Pulmonary artery endothelial cell (primary cell): ENCODE results near the gene RPS6KA5. TPM values are rescaled to one million over a fixed set of nuclear protein-coding genes. Genes with fewer than 3 reads are reported as not detected.
"Not testable (repeated sequence)": the region's sequence is repeated elsewhere in the genome, so short reads cannot be mapped to it uniquely, and the experiment has no call there.

ENCODE experiments used
- DNase-seq: peaks from one replicate; pipeline ENCODE4 v3.0.0-alpha.2; 2011; ENCODE audit warnings: low read depth, low spot score
- total RNA-seq: library from RNA; depleted of rRNA; stranded (reverse); fragments of >200 nt; gene quantifications from 2 replicates; pipeline ENCODE4 v1.2.3, GENCODE V29; 2014

RPS6KA5 gene
- total RNA-seq, 1 donor from 2014 or later: 5.3 TPM

DNA sequence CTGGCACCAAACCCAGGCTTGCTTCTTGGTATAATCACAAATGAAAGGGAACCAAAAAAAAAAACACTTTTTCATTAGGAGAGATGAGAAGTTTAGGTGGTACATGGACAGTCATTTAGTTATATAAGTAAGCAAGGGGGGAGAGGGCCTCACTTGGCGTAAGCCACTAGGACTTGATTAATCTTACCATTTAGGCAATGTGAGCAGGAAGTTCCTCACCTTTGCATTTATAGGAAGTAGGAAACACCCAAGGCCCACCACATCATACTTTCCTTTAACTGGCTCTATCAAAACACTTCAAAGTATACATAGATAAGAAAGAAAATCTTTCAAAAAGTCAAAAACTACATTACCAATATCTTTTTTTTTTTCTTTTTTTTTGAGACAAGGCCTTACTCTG, 6.7 kb upstream of the RPS6KA5 start:
- no peak for DNase-seq

DNA sequence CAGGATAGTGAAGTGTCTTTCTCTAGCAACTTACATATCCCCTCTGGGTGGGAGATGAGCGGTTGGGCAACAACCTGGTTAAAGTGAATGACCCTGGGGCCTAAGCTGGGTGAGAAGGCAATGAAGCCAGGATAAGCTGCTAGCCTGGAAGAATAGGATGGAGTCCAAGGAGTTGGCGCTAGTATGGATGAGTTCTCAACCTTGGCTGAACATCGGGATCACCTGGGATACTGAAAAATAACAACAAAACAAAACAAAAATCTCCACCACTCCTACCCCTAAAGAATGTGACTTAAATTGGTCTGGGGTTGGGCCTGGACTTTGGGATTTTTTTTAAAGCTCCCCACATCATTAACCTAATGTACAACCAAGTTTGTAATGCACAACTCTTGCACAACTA, 4.8 kb upstream of the RPS6KA5 start:
- DNase-seq: no peak

DNA sequence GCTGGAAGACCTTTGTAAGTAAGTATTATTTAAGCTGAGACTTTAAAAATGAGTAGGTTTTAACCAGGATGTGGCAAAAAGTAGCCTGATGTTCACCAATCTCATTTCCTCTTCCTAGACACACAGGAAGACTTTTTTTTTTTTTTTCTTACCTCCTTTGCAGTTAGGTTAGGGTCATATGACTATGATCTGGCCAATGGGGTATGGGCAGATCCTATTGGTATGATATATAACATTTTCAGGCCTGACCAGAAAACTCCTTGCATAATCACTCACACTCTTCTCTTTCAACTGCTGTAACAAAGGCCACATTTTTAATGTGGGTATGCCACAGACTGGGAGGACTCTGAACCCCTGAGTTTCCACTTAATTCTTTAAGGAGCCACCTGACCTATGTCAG, 2.7 kb upstream of the RPS6KA5 start:
- DNase-seq: no peak

GRCh38 chr14:91062600-91062999, 2.2 kb upstream of the RPS6KA5 start:
- DNase-seq: no peak

DNA sequence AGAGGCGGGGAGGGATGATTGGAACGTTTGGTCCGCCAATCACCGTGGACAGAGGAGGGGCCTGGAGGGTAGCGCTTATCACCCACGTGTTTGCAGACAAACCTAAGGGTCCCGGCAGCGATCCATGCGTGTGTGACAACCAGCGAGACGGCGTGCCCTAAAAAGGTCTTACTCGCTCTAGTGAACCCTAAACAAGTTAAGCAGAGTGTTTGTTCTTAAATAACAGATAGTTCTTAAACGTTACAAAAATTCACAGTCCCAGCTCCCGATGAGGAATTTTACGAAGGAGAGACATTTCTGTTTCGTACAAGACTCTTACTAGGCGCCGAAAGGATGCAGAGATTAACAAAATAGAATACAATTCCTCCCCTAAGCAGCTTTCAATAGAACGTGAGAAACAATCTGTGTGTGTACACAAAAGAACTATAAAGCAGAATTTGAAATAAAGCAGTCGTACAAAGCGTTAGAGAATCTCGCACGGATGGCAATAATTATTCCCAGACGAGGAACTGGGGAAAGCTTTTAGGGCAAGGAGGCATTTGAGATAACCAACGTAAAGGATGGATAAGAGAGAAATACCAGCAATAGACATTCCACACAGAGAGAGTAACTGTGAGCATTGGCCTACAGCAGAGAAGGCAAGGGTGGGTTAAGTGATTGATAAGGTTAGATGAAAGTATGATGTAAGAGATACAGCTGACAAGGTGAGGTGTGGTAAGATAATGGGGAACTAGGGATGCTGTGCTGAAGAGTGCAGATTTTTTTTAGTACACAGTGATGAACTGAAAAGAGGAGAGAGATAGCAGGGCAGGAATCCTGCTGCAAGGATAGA, 831 bp upstream of the RPS6KA5 start:
- DNase-seq: no peak

DNA sequence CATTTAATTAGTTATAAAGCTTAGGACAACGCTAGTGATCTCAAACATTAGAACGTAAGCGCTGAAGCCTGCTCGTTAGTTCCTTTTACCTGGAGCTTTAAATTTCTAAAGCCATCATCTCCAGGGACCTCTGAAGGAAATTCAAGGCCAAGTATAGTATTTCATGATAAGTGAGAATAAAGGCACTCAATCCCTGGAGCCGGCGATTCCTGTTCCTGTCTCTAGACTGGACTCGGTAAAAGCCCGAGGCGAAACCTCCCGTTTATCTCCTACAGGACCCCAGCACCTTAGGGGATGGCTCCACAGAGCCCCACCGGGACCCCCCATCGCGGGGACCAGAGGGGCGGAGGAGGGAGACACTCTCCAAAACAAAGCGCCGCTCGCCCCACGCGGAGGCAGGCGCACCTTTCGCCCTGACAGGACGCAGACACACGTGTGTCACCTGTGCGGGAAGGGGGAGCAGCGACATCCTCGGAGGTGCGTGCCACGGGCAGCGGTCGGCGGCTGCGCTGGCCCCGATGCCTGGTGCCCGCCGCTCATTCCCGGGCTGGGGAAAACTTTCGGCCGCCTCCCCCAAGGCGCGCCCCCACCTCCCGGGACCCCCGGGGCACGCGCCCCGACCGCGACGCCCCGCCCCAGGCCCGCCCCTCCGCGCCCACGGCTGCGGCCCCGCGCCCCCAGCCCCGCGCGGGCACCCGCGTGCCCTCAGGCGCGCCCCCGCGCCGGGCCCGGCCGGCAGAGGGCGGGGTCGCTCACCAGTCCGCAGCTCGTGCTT, 678 bp downstream of the RPS6KA5 start:
- DNase-seq: no peak

GRCh38 chr14:91058042-91058581, 2.3 kb downstream of the RPS6KA5 start:
- DNase-seq: no peak

- DNase-seq: no peak
Measured at GRCh38 chr14:91056361-91056760, 4.1 kb downstream of the RPS6KA5 start.

DNA sequence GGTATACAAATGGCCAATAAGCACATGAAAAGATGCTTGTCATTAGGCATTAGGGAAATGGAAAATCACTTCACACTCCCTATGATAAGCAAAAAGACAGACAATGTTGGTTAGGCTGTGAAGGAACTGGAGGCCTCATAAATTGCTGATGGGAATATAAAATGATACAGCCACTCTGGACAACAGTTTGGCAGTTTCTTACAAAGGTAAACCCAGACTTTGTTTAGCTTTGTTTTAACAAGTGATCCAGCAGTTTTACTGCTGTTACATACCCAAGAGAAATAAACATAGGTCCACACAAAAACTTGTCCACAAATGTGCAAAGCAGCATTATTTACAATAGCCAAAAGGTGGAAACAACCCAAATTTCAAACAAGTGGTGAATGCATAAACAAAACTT, 5.4 kb downstream of the RPS6KA5 start:
- no peak for DNase-seq

GRCh38 chr14:91048676-91049075, 11.8 kb downstream of the RPS6KA5 start:
- DNase-seq: no peak

- DNase-seq: no peak
Measured at GRCh38 chr14:91048265-91048664, 12.2 kb downstream of the RPS6KA5 start.

GRCh38 chr14:91047174-91047753, 13.2 kb downstream of the RPS6KA5 start:
- no peak for DNase-seq

DNA sequence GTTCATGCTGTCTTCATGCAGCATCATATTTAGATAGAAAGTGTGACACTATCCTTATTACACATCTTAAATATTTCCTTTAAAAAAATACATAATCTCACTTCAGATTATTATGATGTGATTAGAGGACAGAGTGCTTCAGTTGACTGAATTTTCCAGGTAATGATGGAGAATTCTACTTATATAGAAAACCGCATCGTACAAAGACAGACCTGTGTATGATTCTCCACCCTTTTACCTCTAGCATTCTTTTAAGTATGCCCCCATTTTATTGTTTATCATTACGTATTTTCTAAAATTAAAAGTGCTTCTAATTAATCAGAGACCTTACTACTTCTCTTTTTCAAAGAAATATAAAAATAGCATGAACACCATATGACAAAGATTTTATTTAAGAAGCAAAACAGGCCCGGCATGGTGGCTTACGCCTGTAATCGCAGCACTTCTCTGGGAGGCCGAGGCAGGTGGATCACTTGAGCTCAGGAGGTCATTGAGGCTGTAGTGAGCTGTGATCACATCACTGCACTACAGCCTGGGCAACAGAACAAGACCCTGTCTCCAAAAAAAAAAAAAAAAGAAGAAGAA, 13.9 kb downstream of the RPS6KA5 start:
- DNase-seq: no peak

DNA sequence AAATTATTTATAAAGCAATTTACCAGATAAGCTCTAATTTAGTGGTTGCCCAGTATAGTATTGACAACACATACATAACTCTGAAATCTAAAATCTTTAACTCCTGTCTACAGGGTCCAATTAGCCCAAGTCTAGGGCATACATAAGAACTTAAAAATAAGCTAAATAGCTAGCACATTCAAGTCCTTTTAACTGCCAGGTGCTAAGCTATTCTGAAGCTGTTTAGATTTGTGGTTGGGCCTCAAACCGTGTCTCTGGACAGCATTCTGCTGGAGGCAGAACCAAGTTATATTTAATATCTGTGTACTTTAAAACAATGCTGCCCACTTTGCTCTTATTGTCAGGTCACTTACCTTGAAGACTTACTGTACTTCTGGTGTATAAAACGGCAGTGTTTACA, 19.0 kb downstream of the RPS6KA5 start:
- DNase-seq: no peak

DNA sequence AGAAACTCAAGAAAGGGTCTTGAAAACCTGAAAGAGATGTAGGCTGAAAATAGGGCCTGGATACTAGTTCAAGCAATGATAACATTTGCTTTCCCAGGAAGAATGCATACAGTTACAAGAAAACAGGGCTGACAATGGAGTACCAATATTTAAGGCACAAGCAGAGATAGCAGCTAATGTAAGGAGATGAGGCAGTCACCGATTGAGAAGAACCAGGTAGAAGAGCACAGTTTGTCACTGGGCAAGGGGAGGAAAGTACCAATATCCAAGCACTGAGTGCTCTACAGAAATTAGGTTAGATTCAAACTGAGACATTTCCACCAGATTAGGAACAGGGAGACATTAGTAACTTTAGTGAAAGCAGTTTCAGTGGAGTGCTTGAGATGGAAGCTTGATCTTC, 19.9 kb downstream of the RPS6KA5 start:
- no peak for DNase-seq

DNA sequence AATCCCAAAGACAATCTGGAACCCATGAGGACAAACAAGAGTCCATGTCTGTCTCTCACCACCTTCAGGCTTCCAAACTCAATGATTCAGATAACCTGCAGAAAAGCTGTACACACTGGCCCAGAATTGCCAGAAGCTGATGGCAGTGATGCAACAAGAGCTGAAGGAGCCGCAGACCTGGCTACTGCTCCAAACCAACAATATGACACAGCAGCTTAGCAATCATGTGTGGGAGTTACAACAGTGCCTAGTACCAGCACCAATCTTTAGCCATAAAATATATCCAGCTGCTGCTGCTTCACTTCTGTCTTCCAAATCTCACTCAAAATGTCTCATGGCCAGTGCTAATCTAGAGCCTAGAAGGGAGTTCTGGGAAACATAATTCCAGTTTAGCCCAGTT, 22.0 kb downstream of the RPS6KA5 start:
- no peak for DNase-seq

GRCh38 chr14:91036741-91037469, 23.5 kb downstream of the RPS6KA5 start:
- DNase-seq: no peak

DNA sequence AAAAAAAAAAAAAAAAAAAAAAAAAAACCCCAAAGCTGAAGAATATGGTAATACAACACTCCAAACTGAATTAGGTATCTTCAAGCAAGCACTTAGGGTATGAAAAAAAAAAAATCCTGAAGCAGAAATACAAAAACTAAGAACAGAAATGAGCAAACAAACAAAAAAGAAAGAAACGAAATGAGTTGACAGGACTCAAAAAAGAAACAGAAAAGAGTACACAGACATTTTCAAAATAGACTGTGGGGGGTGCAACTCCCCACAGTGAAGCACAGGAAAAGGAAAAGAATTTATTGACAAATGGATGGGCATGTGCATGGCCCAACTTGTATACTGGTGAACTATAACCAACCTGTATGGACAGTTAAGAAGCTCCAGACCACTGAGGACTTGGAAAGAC, 24.6 kb downstream of the RPS6KA5 start:
- no peak for DNase-seq

- DNase-seq: not testable (repeated sequence)
Measured at GRCh38 chr14:91034379-91034778, 26.1 kb downstream of the RPS6KA5 start.

- DNase-seq: no peak
Measured at GRCh38 chr14:91032248-91032647, 28.2 kb downstream of the RPS6KA5 start.

GRCh38 chr14:91031666-91032065, 28.8 kb downstream of the RPS6KA5 start:
- DNase-seq: no peak
